NCI-H774 (cell line): ENCODE results near the gene CDC25C.
"Not testable (repeated sequence)": the region's sequence is repeated elsewhere in the genome, so short reads cannot be mapped to it uniquely, and the experiment has no call there.

Source experiments
- DNase-seq: peaks from one replicate; lab custom pipeline; 2025; lab: John Stamatoyannopoulos, UW

CDC25C gene

GRCh38 chr5:138346889-138347288, 15.3 kb upstream of the CDC25C start:
- no peak for DNase-seq

- DNase-seq = no peak
Observed at GRCh38 chr5:138344887-138345622, 13.5 kb upstream of the CDC25C start.

- DNase-seq = no peak
Observed at GRCh38 chr5:138340008-138340407, 8.4 kb upstream of the CDC25C start.

- no peak for DNase-seq
Observed at GRCh38 chr5:138339464-138339863, 7.9 kb upstream of the CDC25C start.

GRCh38 chr5:138339091-138339456, 7.5 kb upstream of the CDC25C start:
- no peak for DNase-seq

- DNase-seq = no peak
Observed at GRCh38 chr5:138338411-138339090, 6.9 kb upstream of the CDC25C start.

GRCh38 chr5:138337685-138338410, 6.2 kb upstream of the CDC25C start, which contains the start of gene FAM53C:
TSS of gene FAM53C (plus strand) at chr5:138338266. CDS start at chr5:138341336, 3,070 bp downstream.
- peak; percentile 93 for DNase-seq

- DNase-seq = peak; percentile 89
Observed at GRCh38 chr5:138336952-138337684, 5.5 kb upstream of the CDC25C start.

- no peak for DNase-seq
Observed at GRCh38 chr5:138334867-138335447, 3.4 kb upstream of the CDC25C start.

GRCh38 chr5:138330813-138331448, 673 bp downstream of the CDC25C start:
- DNase-seq = no peak

- not testable (repeated sequence) for DNase-seq
Observed at GRCh38 chr5:138318211-138318610, 13.4 kb downstream of the CDC25C start.

- no peak for DNase-seq
Observed at GRCh38 chr5:138316355-138316754, 15.2 kb downstream of the CDC25C start.

- no peak for DNase-seq
Observed at GRCh38 chr5:138315751-138316278, 15.8 kb downstream of the CDC25C start.

- no peak for DNase-seq
Observed at GRCh38 chr5:138305797-138306196, 25.8 kb downstream of the CDC25C start.

- DNase-seq = no peak
Observed at GRCh38 chr5:138303372-138303771, 28.2 kb downstream of the CDC25C start.

- no peak for DNase-seq
Observed at GRCh38 chr5:138289296-138289695, 42.3 kb downstream of the CDC25C start.

- no peak for DNase-seq
Observed at GRCh38 chr5:138287246-138287645, 44.4 kb downstream of the CDC25C start.

GRCh38 chr5:138282920-138283742, 48.5 kb downstream of the CDC25C start:
- DNase-seq = peak; percentile 65

GRCh38 chr5:138280915-138281314, 50.7 kb downstream of the CDC25C start:
- no peak for DNase-seq

GRCh38 chr5:138276402-138277054, 55.1 kb downstream of the CDC25C start:
- peak; percentile 88 for DNase-seq
